RWPE2 (cell line): Measurements from ENCODE around the gene RBM47.

Experiments used
- ATAC-seq: fragments of 200-7000 bp; cut with Tn5 transposase; 3 replicates; pipeline ENCODE4 v1.9.1; 2021; ENCODE audit warnings: low read depth
- DNase-seq: peaks from one replicate; pipeline ENCODE4 v3.0.0-alpha.2; 2020; ENCODE audit warnings: low spot score
- H3K27ac ChIP-seq: fragments of 450-650 bp; 2 replicates; pipeline ENCODE4 v1.5.1; 2017; ENCODE audit warnings: mild to moderate bottlenecking; ENCODE audit not compliant: poor library complexity, severe bottlenecking
- H3K27me3 ChIP-seq: fragments of 250-450 bp; sonication (Bioruptor Pico); 2 replicates; pipeline ENCODE4 v1.5.1; 2021; ENCODE audit warnings: mild to moderate bottlenecking, moderate library complexity; ENCODE audit not compliant: insufficient read depth, poor library complexity, severe bottlenecking
- H3K36me3 ChIP-seq: fragments of 250-450 bp; sonication (Bioruptor Pico); 2 replicates; pipeline ENCODE4 v1.5.1; 2020; ENCODE audit warnings: low read depth, mild to moderate bottlenecking, moderate library complexity
- H3K4me1 ChIP-seq: fragments of 250-450 bp; sonication (Bioruptor Pico); 2 replicates; pipeline ENCODE4 v1.5.1; 2021; ENCODE audit warnings: mild to moderate bottlenecking, moderate library complexity; ENCODE audit not compliant: insufficient read depth, poor library complexity, severe bottlenecking
- H3K4me3 ChIP-seq: fragments of 250-450 bp; sonication (Bioruptor Pico); 2 replicates; pipeline ENCODE4 v1.5.1; 2021; ENCODE audit warnings: mild to moderate bottlenecking, moderate library complexity; ENCODE audit not compliant: severe bottlenecking
- H3K9me3 ChIP-seq: fragments of 250-450 bp; sonication (Bioruptor Pico); 2 replicates; pipeline ENCODE4 v1.5.1; 2021; ENCODE audit warnings: mild to moderate bottlenecking, moderate library complexity; ENCODE audit not compliant: severe bottlenecking
- CTCF ChIP-seq: fragments of 450-650 bp; IDR thresholded peaks from one replicate; pipeline ENCODE4 v1.5.1; 2017; ENCODE audit warnings: mild to moderate bottlenecking, moderate library complexity; ENCODE audit not compliant: poor library complexity, severe bottlenecking

RBM47 gene

DNA sequence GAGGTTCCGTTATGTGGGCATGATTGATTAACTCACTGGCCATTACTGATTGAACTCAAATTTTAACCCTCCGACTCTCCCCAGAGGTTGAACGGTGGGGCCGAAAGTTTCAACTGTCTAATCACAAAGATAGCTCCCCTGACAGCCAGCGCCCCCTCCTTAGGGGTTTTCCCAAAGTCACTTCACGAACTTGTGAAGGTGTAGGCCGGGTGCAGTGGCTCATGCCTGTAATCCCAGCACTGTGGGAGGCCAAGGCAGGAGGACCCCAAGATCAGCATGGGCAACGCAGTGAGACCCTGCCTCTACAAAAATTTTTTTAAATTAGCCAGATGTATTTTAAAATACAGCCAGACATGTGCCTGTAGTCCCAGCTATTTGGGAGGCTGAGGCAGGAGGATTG is 39.8 kb upstream of the RBM47 start:
- Histone ChIP-seq H3K36me3 (no peaks in the 10 kb centered on the region), H3K9me3 (no peaks in the 10 kb centered on the region), H3K27me3 (no peaks in the 10 kb centered on the region), H3K27ac (no peak overlapping the region), H3K4me3 (no peak overlapping the region), H3K4me1 (peaks cover 14% of the 10 kb centered on the region)
- no peak for TF ChIP-seq CTCF
- no peak for ATAC-seq
- no peak for DNase-seq

- Histone ChIP-seq H3K27me3 (no peaks in the 10 kb centered on the region), H3K36me3 (no peaks in the 10 kb centered on the region), H3K4me3 (no peak overlapping the region), H3K4me1 (peaks cover 10% of the 10 kb centered on the region), H3K27ac (no peak overlapping the region), H3K9me3 (no peaks in the 10 kb centered on the region)
- ATAC-seq (no peak), DNase-seq (no peak)
- TF ChIP-seq CTCF: no peak
Measured at GRCh38 chr4:40665842-40666241, 36.2 kb upstream of the RBM47 start.

GRCh38 chr4:40662962-40663604 is 33.4 kb upstream of the RBM47 start:
- Histone ChIP-seq H3K9me3 (no peaks in the 10 kb centered on the region), H3K27me3 (no peaks in the 10 kb centered on the region), H3K36me3 (no peaks in the 10 kb centered on the region), H3K27ac (no peak overlapping the region), H3K4me3 (no peak overlapping the region), H3K4me1 (peaks cover 10% of the 10 kb centered on the region)
- DNase-seq (no peak), ATAC-seq (peak; percentile 99)
- no peak for TF ChIP-seq CTCF

GRCh38 chr4:40661803-40662202 is 32.1 kb upstream of the RBM47 start:
- H3K9me3 ChIP-seq: no peaks in the 10 kb centered on the region
- H3K27ac ChIP-seq: no peak overlapping the region
- TF ChIP-seq CTCF: no peak
- no peaks in the 10 kb centered on the region for H3K27me3 ChIP-seq
- DNase-seq: no peak
- no peaks in the 10 kb centered on the region for H3K36me3 ChIP-seq
- H3K4me1 ChIP-seq: peaks cover 10% of the 10 kb centered on the region
- no peak overlapping the region for H3K4me3 ChIP-seq
- no peak for ATAC-seq

DNA sequence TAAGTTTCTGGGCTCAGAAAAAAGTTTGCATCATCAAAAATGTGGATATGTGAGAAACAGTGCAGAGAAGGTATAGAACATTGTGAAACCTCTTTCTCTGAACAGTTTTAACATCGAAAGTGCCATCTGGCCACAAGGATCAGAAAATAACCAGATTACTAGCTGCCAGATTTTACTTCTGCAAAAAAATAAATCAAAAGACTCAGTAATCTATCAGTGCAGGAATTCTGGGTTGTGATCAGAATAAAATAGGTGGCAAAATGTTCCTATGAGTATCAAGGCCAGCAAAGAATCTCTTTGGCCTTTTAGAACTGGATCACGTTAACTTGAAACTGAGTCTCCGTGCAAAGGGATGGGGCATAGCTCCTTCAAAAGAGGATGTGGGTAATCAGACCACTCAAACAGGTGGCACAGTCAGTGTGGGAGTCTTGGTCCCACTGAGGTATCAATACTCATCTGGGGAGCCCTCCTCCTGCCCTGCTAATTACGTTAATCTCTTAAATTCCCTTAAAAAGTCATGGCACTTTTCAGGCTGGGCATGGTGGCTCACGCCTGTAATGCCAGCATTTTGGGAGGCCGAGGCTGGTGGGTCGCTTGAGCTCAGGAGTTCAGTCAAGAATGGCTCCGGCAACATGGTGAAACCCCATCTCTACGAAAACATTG is 26.7 kb upstream of the RBM47 start:
- H3K27me3 ChIP-seq: no peaks in the 10 kb centered on the region
- H3K4me1 ChIP-seq: no peaks in the 10 kb centered on the region
- TF ChIP-seq CTCF: no peak
- H3K9me3 ChIP-seq: no peaks in the 10 kb centered on the region
- no peak overlapping the region for H3K27ac ChIP-seq
- DNase-seq (no peak), ATAC-seq (no peak)
- H3K4me3 ChIP-seq: no peak overlapping the region
- no peaks in the 10 kb centered on the region for H3K36me3 ChIP-seq
